Fibroblast of lung (primary cell): ENCODE results near the gene TTC1. TPM values are rescaled to one million over a fixed set of nuclear protein-coding genes. Genes with fewer than 3 reads are reported as not detected.

ENCODE experiments used
- DNase-seq, 2 donors: peaks; one replicate each; pipeline versions ENCODE4 v3.0.0 to v3.0.0-alpha.2; 2010; ENCODE audit warnings: low read depth in 2 of 2
- H2AFZ ChIP-seq: 2 replicates; pipeline ENCODE4 v1.5.1; 2012; ENCODE audit warnings: low read length, control low read depth, inconsistent platforms
- H3K27ac ChIP-seq: 2 replicates; pipeline ENCODE4 v1.5.1; 2011; ENCODE audit warnings: low read length, control low read depth; ENCODE audit not compliant: insufficient read depth
- H3K27me3 ChIP-seq: 2 replicates; pipeline ENCODE4 v1.5.1; 2011; ENCODE audit warnings: mild to moderate bottlenecking, low read length; ENCODE audit not compliant: control insufficient read depth, insufficient read depth
- H3K36me3 ChIP-seq: 2 replicates; pipeline ENCODE4 v1.5.1; 2011; ENCODE audit warnings: low read length; ENCODE audit not compliant: control insufficient read depth, insufficient read depth
- H3K4me1 ChIP-seq: 2 replicates; pipeline ENCODE4 v1.5.1; 2011; ENCODE audit warnings: low read length; ENCODE audit not compliant: control insufficient read depth, insufficient read depth; ENCODE audit errors: extremely low read depth
- H3K4me2 ChIP-seq: 2 replicates; pipeline ENCODE4 v1.5.1; 2011; ENCODE audit warnings: low read length, control low read depth; ENCODE audit not compliant: insufficient read depth; ENCODE audit errors: extremely low read depth
- H3K4me3 ChIP-seq, 4 experiments: fragments of 200-600 bp in 1 of 4; sonication (generic) in 1 of 4; replicated peaks in 1 of 4; 2 replicates each; pipeline ENCODE4 v1.5.1; 2011 to 2016; ENCODE audit warnings: low read length in 4 of 4, low read depth in 3 of 4, mild to moderate bottlenecking in 3 of 4, control low read depth in 2 of 4, inconsistent platforms in 1 of 4, mixed read lengths in 1 of 4; ENCODE audit not compliant: insufficient read depth in 1 of 4; ENCODE audit errors: control extremely low read depth in 1 of 4
- H3K79me2 ChIP-seq: 2 replicates; pipeline ENCODE4 v1.5.1; 2012; ENCODE audit warnings: mild to moderate bottlenecking, low read length, inconsistent platforms; ENCODE audit not compliant: control insufficient read depth, insufficient read depth
- H3K9ac ChIP-seq: 2 replicates; pipeline ENCODE4 v1.5.1; 2011; ENCODE audit warnings: mild to moderate bottlenecking, low read length, control low read depth; ENCODE audit not compliant: insufficient read depth
- H3K9me3 ChIP-seq: 2 replicates; pipeline ENCODE4 v1.5.1; 2012; ENCODE audit warnings: low read depth, low read length; ENCODE audit not compliant: control insufficient read depth, insufficient read depth
- H4K20me1 ChIP-seq: 2 replicates; pipeline ENCODE4 v1.5.1; 2011; ENCODE audit warnings: low read length; ENCODE audit not compliant: control insufficient read depth, insufficient read depth; ENCODE audit errors: extremely low read depth
- CTCF ChIP-seq, 2 donors: IDR thresholded peaks in 1 of 2; conservative IDR thresholded peaks in 1 of 2; 1 replicate in 1 of 2; 2 replicates in 1 of 2; pipeline ENCODE4 v1.5.1; 2011 to 2012; ENCODE audit warnings: low read length in 2 of 2, control low read depth in 1 of 2, inconsistent platforms in 1 of 2, low read depth in 1 of 2, mild to moderate bottlenecking in 1 of 2
- EZH2 ChIP-seq: IDR thresholded peaks from 2 replicates; pipeline ENCODE4 v1.5.1; 2012; ENCODE audit warnings: low read length, control low read depth, mild to moderate bottlenecking; ENCODE audit errors: missing control alignments
- polyA plus RNA-seq, 2 donors: library from polyadenylated mRNA; depleted of rRNA in 1 of 2; stranded (reverse) in 1 of 2; unstranded in 1 of 2; fragments of >200 nt; gene quantifications; 2 replicates each; pipeline ENCODE4 v1.2.1, GENCODE V29; 2011 to 2012; ENCODE audit warnings: missing spikeins in 1 of 2
- total RNA-seq: library from RNA; depleted of rRNA; stranded (reverse); fragments of >200 nt; gene quantifications from 2 replicates; pipeline ENCODE4 v1.2.1, GENCODE V29; 2014

TTC1 gene
- total and polyA plus RNA-seq, 2 donors (not counting 1 experiment from before 2014, with no cell fraction given): 41.6 to 63.7 TPM

GRCh38 chr5:160042671-160043070, 33.7 kb downstream of the TTC1 start:
- Histone ChIP-seq H3K9me3 (no peaks in the 10 kb centered on the region), H2AFZ (no peak overlapping the region), H3K36me3 (peaks cover 4% of the 10 kb centered on the region), H3K27me3 (no peaks in the 10 kb centered on the region), H3K27ac (no peak overlapping the region), H3K79me2 (no peaks in the 10 kb centered on the region), H3K9ac (no peak overlapping the region), H3K4me3 (no peak overlapping the region), H3K4me1 (no peaks in the 10 kb centered on the region), H3K4me2 (no peak overlapping the region), H4K20me1 (no peaks in the 10 kb centered on the region)
- no peak for DNase-seq
- TF ChIP-seq CTCF (conservative IDR thresholded peaks at IDR 0.05 in 1 of 2, IDR thresholded peaks at IDR 0.05 in 1 of 2; ENCODE audit: low read depth in 1 of 2, low read length in 2 of 2): no peak
- TF ChIP-seq EZH2: no peak

GRCh38 chr5:160044391-160044804, 35.5 kb downstream of the TTC1 start:
- no peak for DNase-seq
- Histone ChIP-seq H3K27ac (no peak overlapping the region), H3K27me3 (no peaks in the 10 kb centered on the region), H3K9me3 (no peaks in the 10 kb centered on the region), H3K79me2 (no peaks in the 10 kb centered on the region), H3K4me3 (no peak overlapping the region), H2AFZ (no peak overlapping the region), H3K4me2 (no peak overlapping the region), H3K4me1 (no peaks in the 10 kb centered on the region), H3K9ac (no peak overlapping the region), H4K20me1 (no peaks in the 10 kb centered on the region), H3K36me3 (peaks cover 4% of the 10 kb centered on the region)
- no peak for TF ChIP-seq CTCF (conservative IDR thresholded peaks at IDR 0.05 in 1 of 2, IDR thresholded peaks at IDR 0.05 in 1 of 2; ENCODE audit: low read depth in 1 of 2, low read length in 2 of 2)
- no peak for TF ChIP-seq EZH2

- no peak overlapping the region for H3K9ac ChIP-seq
- no peak overlapping the region for H2AFZ ChIP-seq
- no peaks in the 10 kb centered on the region for H3K4me1 ChIP-seq
- H3K79me2 ChIP-seq: no peaks in the 10 kb centered on the region
- peak; percentile 19 for DNase-seq
- H4K20me1 ChIP-seq: no peaks in the 10 kb centered on the region
- H3K36me3 ChIP-seq: peaks cover 4% of the 10 kb centered on the region
- no peak overlapping the region for H3K27ac ChIP-seq
- H3K27me3 ChIP-seq: no peaks in the 10 kb centered on the region
- no peak overlapping the region for H3K4me3 ChIP-seq
- H3K4me2 ChIP-seq: no peak overlapping the region
- TF ChIP-seq EZH2 (no peak), CTCF (conservative IDR thresholded peaks at IDR 0.05 in 1 of 2, IDR thresholded peaks at IDR 0.05 in 1 of 2; ENCODE audit: low read depth in 1 of 2, low read length in 2 of 2) (no peak)
- H3K9me3 ChIP-seq: no peaks in the 10 kb centered on the region
Measured at GRCh38 chr5:160044967-160045366, 36.0 kb downstream of the TTC1 start.
